ENCODE data around the gene PRRT2.
"Not testable (repeated sequence)": the region's sequence is repeated elsewhere in the genome, so short reads cannot be mapped to it uniquely, and the experiment has no call there.

The PRRT2 gene

GRCh38 chr16:29811896-29812665, at the start of gene PRRT2:
Gene PRRT2, plus strand, starts transcription at chr16:29812193. Its CDS starts 862 bp downstream, at chr16:29813055.
- DNase-seq (ENCODE audit: low read depth) = no peak

GRCh38 chr16:29763326-29763725, 48.7 kb upstream of the PRRT2 start:
- no peak for DNase-seq (ENCODE audit: low read depth)

- no peak for DNase-seq (ENCODE audit: low read depth)
Observed at GRCh38 chr16:29765167-29766032, 46.6 kb upstream of the PRRT2 start.

- no peak for DNase-seq (ENCODE audit: low read depth)
Observed at GRCh38 chr16:29766571-29766970, 45.4 kb upstream of the PRRT2 start.

- DNase-seq (ENCODE audit: low read depth) = no peak
Observed at GRCh38 chr16:29767062-29767461, 44.9 kb upstream of the PRRT2 start.

GRCh38 chr16:29769507-29769906, 42.5 kb upstream of the PRRT2 start:
- DNase-seq (ENCODE audit: low read depth) = no peak

GRCh38 chr16:29770250-29770929, 41.6 kb upstream of the PRRT2 start:
- no peak for DNase-seq (ENCODE audit: low read depth)

GRCh38 chr16:29772330-29772729, 39.7 kb upstream of the PRRT2 start:
- not testable (repeated sequence) for DNase-seq (ENCODE audit: low read depth)

- no peak for DNase-seq (ENCODE audit: low read depth)
Observed at GRCh38 chr16:29774730-29775129, 37.3 kb upstream of the PRRT2 start.

- no peak for DNase-seq (ENCODE audit: low read depth)
Observed at GRCh38 chr16:29775742-29776408, 36.1 kb upstream of the PRRT2 start.

- DNase-seq (ENCODE audit: low read depth) = no peak
Observed at GRCh38 chr16:29777576-29778350, 34.2 kb upstream of the PRRT2 start, which contains the start of gene ZG16. Gene ZG16, plus strand, starts transcription at chr16:29778256. Its CDS starts 1,011 bp downstream, at chr16:29779267.

GRCh38 chr16:29779474-29779873, 32.5 kb upstream of the PRRT2 start:
- no peak for DNase-seq (ENCODE audit: low read depth)

- not testable (repeated sequence) for DNase-seq (ENCODE audit: low read depth)
Observed at GRCh38 chr16:29783094-29783953, 28.7 kb upstream of the PRRT2 start.

- DNase-seq (ENCODE audit: low read depth) = no peak
Observed at GRCh38 chr16:29784157-29784556, 27.8 kb upstream of the PRRT2 start.

- peak; percentile 65 for DNase-seq (ENCODE audit: low read depth)
Observed at GRCh38 chr16:29784901-29785500, 27.0 kb upstream of the PRRT2 start.

- not testable (repeated sequence) for DNase-seq (ENCODE audit: low read depth)
Observed at GRCh38 chr16:29787155-29787554, 24.8 kb upstream of the PRRT2 start.

GRCh38 chr16:29789775-29790182, 22.2 kb upstream of the PRRT2 start:
- DNase-seq (ENCODE audit: low read depth) = no peak

GRCh38 chr16:29790183-29790948, 21.6 kb upstream of the PRRT2 start, which contains the start of gene KIF22:
Gene KIF22, plus strand, starts transcription at chr16:29790751. Its CDS starts 9 bp downstream, at chr16:29790760.
- peak; percentile 100 for DNase-seq (ENCODE audit: low read depth)

All from activated T-cell treated with anti-CD3 and anti-CD28 coated beads for 1 hour (primary cell).